ENCODE data around the gene PTPRM.

DNA sequence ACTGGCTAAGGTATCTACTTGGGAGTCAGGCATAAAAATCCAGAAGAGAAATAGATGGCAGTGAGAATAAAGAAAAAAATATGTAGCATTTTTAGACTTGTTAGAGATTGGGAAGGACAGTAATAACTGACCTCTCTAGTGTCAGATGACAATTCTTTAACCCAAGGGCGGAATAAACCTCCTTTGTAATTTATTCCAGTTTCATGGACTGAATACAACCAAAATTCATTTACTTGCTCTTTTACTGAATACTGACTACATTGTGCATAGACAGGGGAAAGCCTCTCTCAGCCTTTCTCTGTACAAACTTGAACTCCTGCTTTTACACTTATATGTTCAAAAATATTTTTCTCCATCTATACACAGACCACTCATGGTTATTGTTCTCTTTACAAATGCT lies 566.8 kb downstream of the PTPRM start:
- TF ChIP-seq EZH2 (IDR thresholded peaks at IDR 0.05; ENCODE audit: low read length, unreplicated experiment) (no peak), CTCF (conservative IDR thresholded peaks at IDR 0.05; ENCODE audit: low read depth, low read length) (no peak), EZH2phosphoT487 (IDR thresholded peaks at IDR 0.05; ENCODE audit: borderline replicate concordance, low read length) (no peak)
